ENCODE results near the gene APPBP2.
"Not testable (repeated sequence)": the region's sequence is repeated elsewhere in the genome, so short reads cannot be mapped to it uniquely, and the experiment has no call there.

APPBP2 gene

GRCh38 chr17:60559995-60560859 lies 34.2 kb upstream of the APPBP2 start:
- DNase-seq (ENCODE audit: low spot score), result no peak
- TF ChIP-seq CTCF (IDR thresholded peaks at IDR 0.05; ENCODE audit: extremely low read depth, missing control alignments), result no peak

GRCh38 chr17:60559659-60559994 lies 33.6 kb upstream of the APPBP2 start:
- DNase-seq (ENCODE audit: low spot score), result no peak

GRCh38 chr17:60557805-60558204 lies 31.8 kb upstream of the APPBP2 start:
- DNase-seq (ENCODE audit: low spot score), result no peak

More at GRCh38 chr17:60559659-60559994, 33.6 kb upstream of the APPBP2 start:
- no peak for TF ChIP-seq CTCF (IDR thresholded peaks at IDR 0.05; ENCODE audit: extremely low read depth, missing control alignments)

GRCh38 chr17:60555786-60556185 lies 29.7 kb upstream of the APPBP2 start:
- no peak for TF ChIP-seq CTCF (IDR thresholded peaks at IDR 0.05; ENCODE audit: extremely low read depth, missing control alignments)
- no peak for DNase-seq (ENCODE audit: low spot score)

More at GRCh38 chr17:60557805-60558204, 31.8 kb upstream of the APPBP2 start:
- no peak for TF ChIP-seq CTCF (IDR thresholded peaks at IDR 0.05; ENCODE audit: extremely low read depth, missing control alignments)

- DNase-seq (ENCODE audit: low spot score), result no peak
- no peak for TF ChIP-seq CTCF (IDR thresholded peaks at IDR 0.05; ENCODE audit: extremely low read depth, missing control alignments)
These were observed 28.3 kb upstream of the APPBP2 start for GRCh38 chr17:60554377-60554788.

GRCh38 chr17:60552255-60552654 lies 26.2 kb upstream of the APPBP2 start:
- DNase-seq (ENCODE audit: low spot score), result not testable (repeated sequence)

- DNase-seq (ENCODE audit: low spot score), result no peak
- no peak for TF ChIP-seq CTCF (IDR thresholded peaks at IDR 0.05; ENCODE audit: extremely low read depth, missing control alignments)
These were observed 22.9 kb upstream of the APPBP2 start for GRCh38 chr17:60548990-60549389.

All from GM20000 (cell line).